ENCODE data around the gene ANGPTL4. TPM values are rescaled to one million over a fixed set of nuclear protein-coding genes. Genes with fewer than 3 reads are reported as not detected.

The ANGPTL4 gene
- total and polyA plus RNA-seq, 2 donors (not counting 1 experiment from before 2014, with no cell fraction given) = 1.7 to 6.6 TPM

DNA sequence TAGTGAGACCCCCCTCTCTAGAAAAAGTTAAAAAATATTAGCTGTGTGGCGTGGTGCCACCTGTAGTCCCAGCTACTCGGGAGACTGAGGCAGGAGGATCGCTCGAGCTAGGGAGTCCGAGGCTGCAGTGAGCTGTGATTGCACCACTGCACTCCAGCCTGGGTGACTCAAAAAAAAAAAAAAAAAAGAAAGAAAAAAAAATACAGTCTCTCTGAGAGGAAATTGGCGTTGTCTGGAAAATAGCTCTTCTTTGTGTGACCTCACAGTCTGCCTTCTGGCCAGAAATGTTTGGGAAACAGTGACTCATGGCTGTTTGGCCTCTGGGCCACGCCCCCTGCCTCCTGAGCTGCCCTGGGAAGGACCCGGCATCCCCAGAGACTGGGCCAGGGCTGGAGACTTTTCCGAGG lies 59.9 kb downstream of the ANGPTL4 start:
- H3K79me2 ChIP-seq (ENCODE audit: control insufficient read depth, insufficient read depth, low read length) = no peaks in the 10 kb centered on the region
- no peak overlapping the region for H3K4me3 ChIP-seq (replicated peaks in 1 of 4; ENCODE audit: control extremely low read depth in 1 of 4, insufficient read depth in 1 of 4, low read depth in 3 of 4, low read length in 4 of 4)
- TF ChIP-seq EZH2 (IDR thresholded peaks at IDR 0.05; ENCODE audit: low read length, missing control alignments) = no peak
- TF ChIP-seq, protein P1, sequence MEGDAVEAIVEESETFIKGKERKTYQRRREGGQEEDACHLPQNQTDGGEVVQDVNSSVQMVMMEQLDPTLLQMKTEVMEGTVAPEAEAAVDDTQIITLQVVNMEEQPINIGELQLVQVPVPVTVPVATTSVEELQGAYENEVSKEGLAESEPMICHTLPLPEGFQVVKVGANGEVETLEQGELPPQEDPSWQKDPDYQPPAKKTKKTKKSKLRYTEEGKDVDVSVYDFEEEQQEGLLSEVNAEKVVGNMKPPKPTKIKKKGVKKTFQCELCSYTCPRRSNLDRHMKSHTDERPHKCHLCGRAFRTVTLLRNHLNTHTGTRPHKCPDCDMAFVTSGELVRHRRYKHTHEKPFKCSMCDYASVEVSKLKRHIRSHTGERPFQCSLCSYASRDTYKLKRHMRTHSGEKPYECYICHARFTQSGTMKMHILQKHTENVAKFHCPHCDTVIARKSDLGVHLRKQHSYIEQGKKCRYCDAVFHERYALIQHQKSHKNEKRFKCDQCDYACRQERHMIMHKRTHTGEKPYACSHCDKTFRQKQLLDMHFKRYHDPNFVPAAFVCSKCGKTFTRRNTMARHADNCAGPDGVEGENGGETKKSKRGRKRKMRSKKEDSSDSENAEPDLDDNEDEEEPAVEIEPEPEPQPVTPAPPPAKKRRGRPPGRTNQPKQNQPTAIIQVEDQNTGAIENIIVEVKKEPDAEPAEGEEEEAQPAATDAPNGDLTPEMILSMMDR (conservative IDR thresholded peaks at IDR 0.05 in 1 of 2, IDR thresholded peaks at IDR 0.05 in 1 of 2; ENCODE audit: low read depth in 1 of 2, low read length in 2 of 2) = no peak
- H3K9me3 ChIP-seq (ENCODE audit: control insufficient read depth, insufficient read depth, low read depth, low read length) = no peaks in the 10 kb centered on the region
- DNase-seq (ENCODE audit: low read depth in 2 of 2) = peak; percentile 96 to 99
- H3K27me3 ChIP-seq (ENCODE audit: control insufficient read depth, insufficient read depth, low read length) = no peaks in the 10 kb centered on the region
- H3K36me3 ChIP-seq (ENCODE audit: control insufficient read depth, insufficient read depth, low read length) = no peaks in the 10 kb centered on the region
- H3K4me2 ChIP-seq (ENCODE audit: extremely low read depth, insufficient read depth, low read length) = peak overlapping the region; percentile 40
- H2AFZ ChIP-seq (ENCODE audit: low read length) = no peak overlapping the region
- peak overlapping the region; percentile 26 for H3K27ac ChIP-seq (ENCODE audit: insufficient read depth, low read length)
- no peaks in the 10 kb centered on the region for H4K20me1 ChIP-seq (ENCODE audit: control insufficient read depth, extremely low read depth, insufficient read depth, low read length)
- no peaks in the 10 kb centered on the region for H3K4me1 ChIP-seq (ENCODE audit: control insufficient read depth, extremely low read depth, insufficient read depth, low read length)
- H3K9ac ChIP-seq (ENCODE audit: insufficient read depth, low read length) = no peak overlapping the region

Other genes with a start within 250 kb of the ANGPTL4 start
- gene FBN3, start 214.6 kb upstream of the ANGPTL4 start, total RNA-seq = under 0.01 TPM in 1 of 2 replicates, not detected in the other
- gene FBN3, start 214.6 kb upstream of the ANGPTL4 start, polyA plus RNA-seq = not detected in 2 replicates
- gene CERS4, start 154.8 kb upstream of the ANGPTL4 start, total RNA-seq = 17.0 and 27.0 TPM in 2 replicates
- 0.74 and 1.5 TPM in 2 replicates for gene CERS4, start 154.8 kb upstream of the ANGPTL4 start, polyA plus RNA-seq
- gene CD320, start 55.8 kb upstream of the ANGPTL4 start, total RNA-seq = 9.8 and 22.6 TPM in 2 replicates
- gene CD320, start 55.8 kb upstream of the ANGPTL4 start, polyA plus RNA-seq = 13.9 and 29.1 TPM in 2 replicates
- 19.3 and 33.7 TPM in 2 replicates for gene NDUFA7, start 42.8 kb upstream of the ANGPTL4 start, total RNA-seq
- 20.9 and 25.5 TPM in 2 replicates for gene NDUFA7, start 42.8 kb upstream of the ANGPTL4 start, polyA plus RNA-seq
- gene RPS28, start 42.7 kb upstream of the ANGPTL4 start, total RNA-seq = 216 and 254 TPM in 2 replicates
- 286 and 331 TPM in 2 replicates for gene RPS28, start 42.7 kb upstream of the ANGPTL4 start, polyA plus RNA-seq
- 0.17 and 0.26 TPM in 2 replicates for gene KANK3, start 20.9 kb upstream of the ANGPTL4 start, total RNA-seq
- 0.23 TPM in 1 of 2 replicates, not detected in the other for gene KANK3, start 20.9 kb upstream of the ANGPTL4 start, polyA plus RNA-seq
- gene RAB11B, start 26.2 kb downstream of the ANGPTL4 start, total RNA-seq = 46.2 and 47.0 TPM in 2 replicates
- gene RAB11B, start 26.2 kb downstream of the ANGPTL4 start, polyA plus RNA-seq = 27.8 and 34.8 TPM in 2 replicates
- gene MARCHF2, start 49.1 kb downstream of the ANGPTL4 start, total RNA-seq = 57.5 and 90.8 TPM in 2 replicates
- gene MARCHF2, start 49.1 kb downstream of the ANGPTL4 start, polyA plus RNA-seq = 16.8 and 19.4 TPM in 2 replicates
- gene HNRNPM, start 80.8 kb downstream of the ANGPTL4 start, total RNA-seq = 36.2 and 51.5 TPM in 2 replicates
- gene HNRNPM, start 80.8 kb downstream of the ANGPTL4 start, polyA plus RNA-seq = 104 and 136 TPM in 2 replicates
- gene PRAM1, start 138.5 kb downstream of the ANGPTL4 start, total RNA-seq = not detected in 2 replicates
- not detected in 2 replicates for gene PRAM1, start 138.5 kb downstream of the ANGPTL4 start, polyA plus RNA-seq
- 2.8 and 4.0 TPM in 2 replicates for gene ZNF414, start 150.0 kb downstream of the ANGPTL4 start, total RNA-seq
- 2.9 and 3.4 TPM in 2 replicates for gene ZNF414, start 150.0 kb downstream of the ANGPTL4 start, polyA plus RNA-seq
- under 0.01 and 0.17 TPM in 2 replicates for gene MYO1F, start 213.3 kb downstream of the ANGPTL4 start, total RNA-seq
- gene MYO1F, start 213.3 kb downstream of the ANGPTL4 start, polyA plus RNA-seq = 0.03 and 0.08 TPM in 2 replicates
- 11.2 and 13.1 TPM in 2 replicates for gene ADAMTS10, start 246.6 kb downstream of the ANGPTL4 start, total RNA-seq
- 0.81 and 2.0 TPM in 2 replicates for gene ADAMTS10, start 246.6 kb downstream of the ANGPTL4 start, polyA plus RNA-seq